Smooth muscle cell of the brain vasculature (primary cell): Measurements from ENCODE around the gene SIRT7.

Source experiments
- DNase-seq: peaks from one replicate; pipeline ENCODE4 v3.0.0-alpha.2; 2012; ENCODE audit warnings: low read depth, low spot score

SIRT7 gene

DNA sequence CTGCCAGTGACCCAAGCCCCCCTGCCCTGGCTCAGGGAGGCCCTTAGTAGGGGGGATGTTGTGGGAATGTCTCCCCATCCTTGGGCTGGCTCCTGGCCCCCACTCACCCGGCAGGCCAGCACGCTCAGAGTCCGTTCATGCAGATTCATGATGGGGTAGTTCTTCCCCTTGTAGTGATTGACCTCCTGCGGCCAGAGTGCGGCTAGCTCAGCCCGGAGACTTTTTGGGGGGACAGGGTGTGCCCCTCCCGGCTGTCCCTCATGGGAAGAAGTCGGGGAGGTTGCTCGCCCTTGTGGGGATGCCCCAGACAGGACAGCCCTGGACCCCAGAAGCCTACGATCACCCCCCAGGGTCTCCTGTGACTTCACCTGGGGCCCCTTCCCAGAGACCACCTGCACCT, 12.0 kb downstream of the SIRT7 start:
- no peak for DNase-seq

DNA sequence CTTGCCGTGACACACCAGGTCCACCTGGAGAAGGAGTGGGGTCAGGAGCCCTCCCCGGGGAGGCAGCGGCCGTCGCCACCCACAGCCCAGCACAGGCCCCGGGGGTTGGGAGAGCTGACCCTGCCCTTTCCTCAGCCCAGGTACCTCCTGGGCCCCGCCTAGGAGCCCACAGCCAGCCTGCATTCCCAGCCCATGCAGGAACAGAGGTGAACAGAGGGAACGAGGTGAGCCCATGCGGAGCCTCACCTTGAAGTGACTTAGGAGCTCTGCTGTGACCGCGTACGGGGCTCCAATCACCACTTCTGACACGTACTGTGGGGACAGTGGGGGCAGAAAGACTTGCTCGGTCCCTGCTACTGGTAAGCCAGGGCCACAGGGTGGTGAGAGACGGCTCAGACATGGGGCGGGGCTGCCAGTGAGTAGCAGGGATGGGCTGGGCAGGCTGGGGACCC, 12.5 kb downstream of the SIRT7 start:
- DNase-seq = no peak

DNA sequence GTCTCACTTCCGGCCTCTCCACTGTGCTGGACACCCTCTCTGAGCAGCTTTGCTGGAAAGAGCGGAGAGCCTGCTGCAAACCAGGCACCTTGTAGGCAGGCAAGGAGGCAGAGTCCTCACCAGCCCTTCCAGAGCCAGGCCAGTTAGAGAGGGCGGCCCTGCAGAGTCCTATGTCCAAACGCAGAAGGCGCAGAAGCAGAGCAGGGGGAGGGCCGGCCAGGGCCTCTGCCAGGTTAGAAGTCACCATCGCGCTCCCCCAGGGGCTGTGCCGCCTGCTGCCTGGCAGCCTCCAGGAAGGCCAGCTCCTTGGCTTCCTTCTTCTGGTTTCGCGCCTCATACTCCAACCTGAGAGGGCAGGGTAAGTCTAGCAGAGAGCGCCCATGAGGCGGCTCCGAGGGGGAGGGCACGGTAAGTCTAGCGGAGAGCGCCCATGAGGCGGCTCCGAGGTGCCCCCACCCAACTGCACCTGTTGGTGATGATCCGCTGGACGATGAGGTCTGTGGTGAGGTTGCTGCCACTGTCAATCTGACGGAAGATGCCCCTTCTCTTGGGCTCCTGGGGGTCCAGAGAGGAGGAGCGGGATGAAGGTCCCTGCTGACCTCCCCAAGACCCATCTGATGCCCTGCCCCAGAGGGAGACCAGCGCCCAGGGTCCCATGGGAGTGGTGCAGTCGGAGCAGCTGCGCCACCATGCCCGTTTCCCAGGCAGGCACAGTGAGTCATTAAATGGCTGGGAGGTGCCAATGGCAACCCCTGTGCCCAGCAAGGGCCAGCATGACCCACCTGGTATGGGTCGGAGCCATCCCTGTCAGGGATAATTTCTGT, 13.2 kb downstream of the SIRT7 start:
- DNase-seq = no peak

DNA sequence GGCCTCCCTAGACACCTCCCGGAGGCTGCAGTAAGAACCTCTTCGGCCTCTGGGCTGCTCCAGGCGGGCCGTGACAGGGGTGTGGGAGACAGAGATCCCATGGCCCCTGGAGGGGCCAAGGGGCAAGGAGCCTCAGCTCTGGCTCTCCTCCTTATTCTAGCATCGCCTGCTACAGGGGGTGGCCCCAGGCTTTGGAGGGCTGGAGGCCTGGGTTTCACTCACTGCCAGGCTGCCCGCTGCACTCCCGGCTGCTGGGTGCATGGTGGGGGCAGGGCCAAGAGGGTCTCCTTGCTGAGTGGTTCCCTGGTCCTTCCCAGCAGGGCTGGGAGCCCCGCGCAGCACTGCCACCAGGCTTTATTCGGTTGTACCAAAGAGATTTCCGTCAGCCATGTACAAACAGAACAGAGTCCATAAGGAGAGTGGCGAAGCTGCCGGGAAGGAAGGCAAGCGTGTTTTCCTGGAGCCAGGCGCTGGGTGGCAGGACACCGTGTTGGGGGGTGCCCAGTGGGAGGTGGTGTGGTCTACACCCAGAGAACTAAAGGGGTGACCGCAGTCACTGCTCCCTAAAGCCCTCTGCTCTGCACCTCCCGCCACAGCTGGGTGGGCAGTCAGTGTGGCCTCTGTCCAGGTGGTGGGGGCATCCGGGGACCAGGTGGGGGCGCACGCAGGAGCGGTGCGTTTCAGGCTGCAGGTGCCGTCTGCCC, 13.9 kb downstream of the SIRT7 start:
- no peak for DNase-seq

DNA sequence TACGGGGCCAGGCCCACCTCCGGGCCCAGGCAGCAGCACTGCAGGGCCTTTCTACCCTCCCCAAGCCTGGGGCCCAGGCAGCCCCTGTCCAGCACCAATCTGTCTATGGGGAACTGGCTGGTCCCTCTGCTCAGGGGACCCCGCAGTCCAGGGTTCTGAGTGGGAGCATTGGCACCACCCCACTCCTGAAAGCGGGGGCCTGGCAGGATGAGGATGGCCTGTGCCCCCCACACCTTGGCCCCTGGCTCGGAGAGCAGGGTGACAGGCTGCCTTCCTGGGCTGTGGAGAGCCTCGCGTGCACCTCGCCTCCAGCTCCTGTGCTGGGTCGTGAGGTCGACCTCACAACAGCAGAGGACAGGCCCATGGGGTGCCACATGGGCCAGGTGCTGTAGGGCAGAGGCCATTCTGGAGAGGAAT, 14.6 kb downstream of the SIRT7 start:
- no peak for DNase-seq

DNA sequence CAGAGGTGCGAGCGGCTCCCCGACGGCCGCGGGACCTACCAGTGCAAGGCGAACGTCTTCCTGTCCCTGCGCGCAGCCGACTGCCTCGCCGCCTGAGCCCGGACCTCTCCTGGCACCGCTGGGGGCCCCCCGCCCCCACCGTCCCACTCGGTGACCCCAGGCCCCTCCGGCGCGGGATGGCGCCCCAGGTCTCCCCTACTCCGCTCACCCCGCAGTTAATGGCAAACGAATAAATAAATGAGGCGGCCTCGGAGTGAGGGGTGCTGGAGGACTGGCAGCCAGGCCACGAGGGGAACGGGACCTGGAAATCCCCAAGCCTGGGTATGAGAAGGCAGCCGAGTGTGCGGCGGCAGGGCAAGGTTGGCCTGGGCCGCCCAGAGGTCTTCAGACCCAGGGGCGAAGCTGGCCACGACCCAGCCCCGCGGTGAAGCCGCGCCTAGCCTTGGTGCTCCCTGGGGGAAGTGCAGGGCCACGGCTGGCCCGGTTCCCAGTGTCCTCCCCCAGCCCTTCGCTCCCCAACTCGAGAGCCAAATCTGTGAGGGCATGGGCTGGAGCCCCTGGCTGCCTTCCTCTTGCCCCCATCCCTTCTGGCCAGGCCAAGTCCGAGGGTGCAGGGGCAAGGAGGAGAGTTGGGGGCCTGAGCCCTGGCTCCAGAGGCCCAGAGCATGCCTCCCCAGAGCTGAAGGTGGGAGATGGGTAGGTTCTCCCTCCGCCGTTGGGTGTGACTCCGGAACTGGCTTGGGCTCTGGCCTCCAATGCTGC, 15.1 kb downstream of the SIRT7 start:
- DNase-seq = no peak

DNA sequence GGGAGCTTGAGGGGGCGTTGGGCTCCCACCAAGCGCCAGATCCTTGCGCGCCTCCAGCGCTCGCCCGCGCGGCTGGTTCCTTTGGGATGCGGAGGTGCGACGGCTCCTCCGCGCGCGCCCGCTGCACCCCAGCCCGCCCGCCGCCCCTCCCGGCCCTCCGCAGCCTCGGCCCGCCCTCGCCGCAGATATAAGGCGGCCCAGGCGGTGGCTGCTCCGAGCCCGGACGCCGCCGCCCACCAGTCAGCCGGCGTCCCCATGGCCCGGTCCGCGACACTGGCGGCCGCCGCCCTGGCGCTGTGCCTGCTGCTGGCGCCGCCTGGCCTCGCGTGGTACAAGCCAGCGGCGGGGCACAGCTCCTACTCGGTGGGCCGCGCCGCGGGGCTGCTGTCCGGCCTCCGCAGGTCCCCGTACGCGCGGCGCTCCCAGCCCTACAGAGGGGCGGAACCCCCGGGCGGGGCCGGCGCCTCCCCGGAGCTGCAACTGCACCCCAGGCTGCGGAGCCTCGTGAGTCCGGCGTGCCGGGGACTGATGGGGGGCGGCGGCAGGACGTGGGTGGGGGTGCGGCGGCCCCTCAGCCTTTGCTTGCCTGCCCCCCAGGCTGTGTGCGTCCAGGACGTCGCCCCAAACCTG, 15.8 kb downstream of the SIRT7 start, which contains the start of gene NPB:
TSS of gene NPB (plus strand) at position 216 of the 630 bp plus-strand sequence. CDS start at position 256, 40 bp downstream.
- no peak for DNase-seq

DNA sequence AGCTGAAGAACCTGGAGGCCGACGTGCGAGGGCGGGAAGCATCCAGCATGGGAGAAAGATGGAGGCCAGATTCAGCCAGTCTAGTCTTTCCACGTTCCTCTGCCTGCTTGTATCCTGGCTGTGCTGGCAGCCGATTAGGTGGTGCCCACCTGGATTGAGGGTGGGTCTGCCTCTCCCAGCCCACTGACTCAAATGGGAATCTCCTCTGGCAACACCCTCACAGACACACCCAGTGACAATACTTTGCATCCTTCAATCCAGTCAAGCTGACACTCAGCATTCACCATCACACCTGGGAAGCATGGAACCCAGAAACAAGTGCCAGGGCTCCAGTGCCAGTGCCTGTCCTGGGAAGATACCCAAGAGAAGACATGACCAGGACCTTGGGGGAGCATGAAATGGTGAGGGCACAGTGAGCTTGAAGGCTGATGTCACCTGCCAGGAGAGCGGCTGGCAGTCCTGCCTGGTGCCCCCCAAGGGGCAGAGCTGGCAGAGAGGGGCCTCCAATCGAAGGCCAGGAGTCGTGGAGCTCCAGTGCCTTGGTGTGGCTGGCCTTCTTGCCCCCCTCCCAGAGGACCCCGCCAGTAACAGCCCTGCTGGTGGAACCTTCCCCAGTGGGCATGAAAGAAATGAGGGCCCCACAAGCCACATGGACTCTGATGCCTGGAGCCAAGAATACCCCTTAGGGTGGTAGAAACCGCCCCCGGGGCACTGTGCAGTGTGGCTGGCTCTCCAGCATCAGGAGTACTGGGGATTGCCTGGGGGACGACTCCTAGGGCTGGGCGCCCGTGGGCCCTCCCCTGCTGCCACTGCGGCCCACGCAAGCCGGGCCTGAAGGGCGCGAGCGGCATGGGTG, 16.6 kb downstream of the SIRT7 start:
- DNase-seq = no peak

DNA sequence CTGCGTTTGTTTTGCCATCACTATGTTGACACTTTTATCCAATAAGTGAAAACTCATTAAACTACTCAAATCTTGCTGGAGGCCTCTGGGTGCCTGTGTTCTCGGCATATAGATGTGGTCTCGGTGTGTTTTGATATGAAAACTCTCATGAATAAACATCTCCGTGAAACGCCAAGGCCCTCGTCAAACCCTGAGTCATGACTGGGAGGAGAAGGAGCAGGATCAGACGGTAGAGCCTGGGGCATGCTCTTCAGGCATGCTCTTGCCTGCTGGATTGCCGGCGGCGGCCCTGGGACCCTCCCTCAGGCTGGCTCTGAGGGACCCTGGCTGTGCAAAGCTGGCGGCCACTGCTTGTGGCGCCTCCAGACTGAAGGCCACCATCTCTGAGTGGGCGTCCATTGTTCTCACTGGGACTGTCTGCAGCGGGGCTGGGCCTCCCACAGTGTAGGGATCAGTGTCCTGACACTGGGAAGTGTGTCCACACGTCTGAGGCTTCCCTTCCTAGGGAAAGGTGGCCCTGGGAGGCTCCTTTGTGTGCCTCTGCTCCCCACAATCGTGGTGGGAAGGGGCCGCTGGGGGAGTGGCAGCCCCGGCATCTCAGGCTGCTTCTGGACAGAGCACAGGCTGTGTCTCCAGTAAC, 17.7 kb downstream of the SIRT7 start:
- DNase-seq = no peak

DNA sequence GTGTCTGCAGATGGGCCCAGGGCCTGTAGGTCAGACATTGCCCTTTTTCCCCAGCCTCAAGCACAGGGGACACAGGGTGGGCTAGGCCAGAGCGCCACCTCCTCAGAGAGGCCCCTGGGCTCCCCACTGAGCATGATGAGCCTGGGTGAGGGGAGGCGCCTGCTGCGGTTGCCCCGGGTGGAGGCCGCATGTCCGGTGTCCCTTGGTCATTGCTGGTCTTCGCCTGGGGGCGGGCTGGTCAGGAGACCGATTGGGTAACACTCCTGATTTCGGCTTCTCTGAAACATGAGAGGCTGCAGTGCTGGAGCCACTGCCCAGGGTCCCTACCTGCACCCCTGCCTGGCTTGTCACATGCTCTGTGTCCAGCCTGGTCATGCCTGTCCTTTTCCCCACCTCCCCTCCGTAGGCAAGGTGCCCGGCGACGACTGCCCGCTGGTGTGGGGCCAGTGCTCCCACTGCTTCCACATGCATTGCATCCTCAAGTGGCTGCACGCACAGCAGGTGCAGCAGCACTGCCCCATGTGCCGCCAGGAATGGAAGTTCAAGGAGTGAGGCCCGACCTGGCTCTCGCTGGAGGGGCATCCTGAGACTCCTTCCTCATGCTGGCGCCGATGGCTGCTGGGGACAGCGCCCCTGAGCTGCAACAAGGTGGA, 18.3 kb downstream of the SIRT7 start:
- DNase-seq = no peak

DNA sequence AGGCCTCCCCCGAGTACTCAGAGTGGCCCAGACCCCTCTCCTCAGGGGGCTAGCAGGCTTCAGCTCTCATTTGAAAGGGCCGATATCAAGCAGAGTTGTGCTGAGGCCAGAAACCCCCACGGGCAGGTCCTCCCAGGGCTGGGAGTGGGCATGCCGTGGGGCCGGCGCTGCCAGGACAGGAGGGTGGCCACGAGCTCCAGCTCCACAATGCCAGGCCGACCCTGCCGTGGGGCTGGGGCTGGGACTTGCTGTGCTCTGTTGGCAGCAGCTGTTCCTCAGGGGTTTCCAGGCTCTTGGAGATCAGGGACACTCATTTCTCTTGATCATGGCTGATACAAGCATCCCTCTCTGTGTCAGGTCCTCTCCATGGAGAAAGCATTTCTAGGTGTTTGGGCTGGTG, 19.1 kb downstream of the SIRT7 start:
- DNase-seq = no peak

DNA sequence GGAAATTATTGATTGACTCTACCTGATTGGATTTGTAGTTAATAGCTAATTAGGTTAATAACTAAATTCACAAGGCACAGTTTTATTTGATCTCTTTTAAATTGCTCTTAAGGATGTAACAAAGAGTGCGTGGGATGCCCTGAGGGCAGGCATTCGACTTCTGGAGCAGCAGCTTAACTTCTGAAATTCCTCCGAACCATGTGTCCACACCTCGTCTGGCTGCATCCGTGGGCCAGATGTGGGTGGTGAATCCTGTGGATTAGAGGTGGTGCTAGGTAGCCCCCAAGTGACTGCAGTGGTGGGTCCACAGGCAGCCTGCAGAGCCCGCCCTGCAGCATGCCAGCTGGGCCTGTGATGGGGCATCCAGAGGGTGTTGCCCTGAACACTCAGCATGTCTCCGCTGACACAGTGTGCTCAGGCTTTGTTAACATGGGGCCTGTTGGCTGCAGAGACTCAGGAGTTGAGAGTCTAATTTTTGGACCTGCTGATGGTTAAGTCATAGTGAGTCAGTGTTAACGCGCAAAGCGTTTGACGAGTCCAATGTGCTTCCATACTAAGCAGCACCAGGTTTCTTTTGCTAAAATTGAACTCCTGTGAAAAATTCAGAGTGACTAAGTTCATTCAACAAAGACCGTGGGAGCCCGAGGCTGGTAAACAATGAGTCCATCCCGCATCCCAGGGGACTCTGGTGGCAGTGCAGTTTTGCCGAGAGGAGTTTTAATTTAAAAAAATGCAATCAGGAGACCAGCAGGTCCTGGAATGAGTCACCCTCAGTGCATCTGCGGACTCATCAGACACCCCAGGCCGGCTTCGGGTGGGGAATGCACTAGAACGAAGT, 19.7 kb downstream of the SIRT7 start:
- DNase-seq = peak; percentile 65

DNA sequence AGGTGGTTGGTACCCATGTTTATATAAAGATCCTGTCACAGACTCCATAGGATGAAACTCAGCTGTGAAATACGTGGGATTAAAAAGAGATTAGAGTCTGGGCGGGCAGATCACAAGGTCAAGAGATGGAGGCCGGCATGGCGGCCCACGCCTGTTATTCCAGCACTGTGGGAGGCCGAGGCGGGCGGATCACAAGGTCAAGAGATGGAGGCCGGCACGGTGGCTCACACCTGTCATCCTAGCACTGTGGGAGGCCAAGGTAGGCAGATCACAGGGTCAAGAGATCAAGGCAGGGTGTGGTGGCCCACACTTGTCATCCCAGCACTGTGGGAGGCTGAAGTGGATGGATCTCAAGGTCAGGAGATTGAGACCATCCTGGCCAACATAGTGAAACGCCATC, 22.6 kb downstream of the SIRT7 start:
- DNase-seq = no peak

DNA sequence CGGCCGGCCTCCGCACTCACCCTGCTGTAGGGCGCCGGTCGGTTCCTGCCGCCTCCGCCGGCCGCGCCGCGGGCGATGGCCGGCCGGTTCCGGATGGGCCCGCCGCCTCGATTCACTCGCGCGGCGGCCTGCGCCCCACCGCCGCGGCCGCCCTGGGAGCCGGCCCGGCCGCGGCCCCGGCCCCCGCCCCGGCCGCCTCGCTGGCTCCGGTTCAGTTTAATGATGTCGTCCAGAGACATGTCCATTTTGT, 26.7 kb downstream of the SIRT7 start:
- no peak for DNase-seq

DNA sequence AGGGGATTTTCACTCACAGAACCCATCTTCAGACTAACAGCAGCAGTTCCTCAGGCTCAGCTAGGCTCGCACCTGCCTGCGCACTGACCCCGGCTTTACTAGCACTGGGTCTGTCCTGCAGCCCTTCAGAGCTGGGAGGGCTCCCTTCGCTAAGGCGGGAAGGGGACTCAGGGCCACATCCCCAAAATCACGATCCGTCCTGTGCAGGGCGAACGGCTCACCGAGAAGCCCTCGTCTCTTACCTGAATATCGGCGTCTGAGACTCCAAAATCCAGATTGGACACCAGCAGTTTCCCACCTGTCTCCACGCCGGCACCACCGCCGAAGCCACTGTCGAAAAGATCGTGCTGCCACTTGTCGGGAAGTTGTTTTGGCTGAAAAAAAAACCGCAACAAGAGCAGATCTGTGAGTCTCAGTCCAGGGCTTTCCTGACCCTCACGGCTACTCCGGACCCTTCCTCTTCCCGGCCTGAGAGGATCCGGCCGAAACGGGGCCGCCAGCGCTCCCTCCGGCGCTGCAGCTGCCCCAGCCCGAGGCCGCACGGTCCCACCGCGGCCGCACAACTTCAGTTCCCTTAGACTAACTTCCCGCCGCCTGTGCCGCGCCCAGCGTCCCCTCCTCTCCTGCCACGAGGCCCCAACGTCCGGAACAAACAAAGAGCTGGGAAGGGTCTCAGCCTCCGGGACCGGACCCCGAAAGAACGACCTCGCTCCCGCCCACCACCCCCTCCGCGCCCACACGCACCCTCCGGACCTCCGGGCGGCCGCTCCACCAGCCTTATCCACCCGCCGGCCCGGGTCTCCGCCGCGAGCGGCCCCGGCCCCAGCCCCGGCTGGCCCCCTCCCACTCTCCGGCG, 27.3 kb downstream of the SIRT7 start:
- no peak for DNase-seq

DNA sequence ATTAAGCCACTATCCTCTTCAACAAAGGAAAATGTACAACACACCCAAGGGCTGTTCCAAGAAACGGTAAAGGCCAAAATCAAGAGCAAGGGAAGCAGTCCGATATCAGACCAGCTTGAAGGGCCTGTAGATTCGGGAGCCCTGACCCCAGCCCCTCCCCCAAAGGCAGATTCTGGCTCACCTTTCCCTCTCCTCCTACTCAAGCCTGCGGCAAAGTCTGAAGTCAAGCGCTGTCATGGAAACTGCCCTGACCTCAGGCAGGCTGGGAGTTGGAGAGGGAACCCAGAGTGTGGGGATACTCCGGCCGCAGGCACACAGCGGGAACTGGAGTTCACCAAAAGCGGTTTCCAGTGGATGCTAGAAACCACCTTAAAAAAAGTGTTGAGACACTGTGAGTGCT, 28.4 kb downstream of the SIRT7 start:
- DNase-seq = no peak

DNA sequence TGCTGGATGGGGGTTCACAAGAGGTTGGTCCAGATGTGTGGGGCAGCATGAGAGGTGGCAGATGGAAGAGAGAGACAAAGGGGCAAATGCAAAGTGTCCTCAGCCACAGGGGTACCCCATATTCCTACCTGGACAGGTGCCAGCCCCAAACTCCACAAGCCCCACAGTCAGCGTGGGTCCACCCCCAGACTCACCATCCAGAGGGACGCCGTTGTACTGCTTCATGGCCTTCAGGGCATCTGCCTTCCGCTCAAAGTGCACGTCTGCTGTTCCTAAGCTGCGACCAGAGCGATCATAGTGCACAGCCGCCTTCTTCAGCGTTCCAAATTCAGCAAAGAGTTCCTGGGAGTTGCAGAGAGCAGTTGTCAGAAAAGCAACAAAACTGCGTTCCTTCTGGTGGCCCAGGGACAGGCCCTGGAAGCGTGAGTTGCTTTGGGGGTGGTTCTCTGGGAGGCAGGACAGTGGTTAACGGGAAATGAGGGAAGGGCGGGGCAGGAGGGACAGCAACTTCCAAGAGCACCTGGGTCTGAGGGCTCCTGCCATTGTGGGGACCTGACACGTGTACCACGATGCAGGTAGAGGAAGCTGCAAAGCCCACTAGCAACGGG, 28.9 kb downstream of the SIRT7 start:
- DNase-seq = no peak
